ENCODE results near the gene TERB1.

- TF ChIP-seq CTCF (IDR thresholded peaks at IDR 0.05; ENCODE audit: poor library complexity), result no peak
- no peak for TF ChIP-seq EZH2 (IDR thresholded peaks at IDR 0.05; ENCODE audit: borderline replicate concordance)
Measured at GRCh38 chr16:66713076-66713475, 88.3 kb downstream of the TERB1 start.

All from hepatocyte (in vitro differentiated cells).